HTERT RPE-1 (cell line): ENCODE data around the gene HNRNPAB.
"Not testable (repeated sequence)": the region's sequence is repeated elsewhere in the genome, so short reads cannot be mapped to it uniquely, and the experiment has no call there.

Experiments used
- in situ Hi-C: fragments of 300-500 bp; cut with MboI; formaldehyde crosslinking; loops from 4 replicates; pipeline ENCODE4 v1.14.3; 2020; ENCODE audit warnings: low sequenced_read_pairs

Gene HNRNPAB

DNA sequence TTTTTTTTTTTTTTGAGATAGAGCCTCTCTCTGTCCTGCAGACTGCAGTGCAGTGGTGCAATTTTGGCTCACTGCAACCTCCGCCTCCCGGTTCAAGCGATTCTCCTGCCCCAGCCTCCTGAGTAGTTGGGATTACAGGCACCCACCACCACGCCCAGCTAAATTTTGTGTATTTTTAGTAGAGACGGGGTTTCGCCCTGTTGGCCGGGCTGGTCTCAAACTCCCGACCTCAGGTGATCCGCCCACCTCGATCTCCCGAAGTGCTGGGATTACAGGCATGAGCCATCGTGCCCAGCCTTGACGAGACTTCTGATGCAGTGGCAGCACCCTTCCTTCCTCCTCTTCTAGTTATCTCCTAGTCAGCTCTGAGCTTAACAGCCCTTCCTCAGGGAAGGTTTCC lies 24.8 kb downstream of the HNRNPAB start:
- in situ Hi-C loops = not testable (repeated sequence)

- in situ Hi-C loops = no loop called here
Measured at GRCh38 chr5:178229861-178230260, 25.5 kb downstream of the HNRNPAB start.

GRCh38 chr5:178230879-178231538 lies 26.7 kb downstream of the HNRNPAB start:
- in situ Hi-C loops = no loop called here

DNA sequence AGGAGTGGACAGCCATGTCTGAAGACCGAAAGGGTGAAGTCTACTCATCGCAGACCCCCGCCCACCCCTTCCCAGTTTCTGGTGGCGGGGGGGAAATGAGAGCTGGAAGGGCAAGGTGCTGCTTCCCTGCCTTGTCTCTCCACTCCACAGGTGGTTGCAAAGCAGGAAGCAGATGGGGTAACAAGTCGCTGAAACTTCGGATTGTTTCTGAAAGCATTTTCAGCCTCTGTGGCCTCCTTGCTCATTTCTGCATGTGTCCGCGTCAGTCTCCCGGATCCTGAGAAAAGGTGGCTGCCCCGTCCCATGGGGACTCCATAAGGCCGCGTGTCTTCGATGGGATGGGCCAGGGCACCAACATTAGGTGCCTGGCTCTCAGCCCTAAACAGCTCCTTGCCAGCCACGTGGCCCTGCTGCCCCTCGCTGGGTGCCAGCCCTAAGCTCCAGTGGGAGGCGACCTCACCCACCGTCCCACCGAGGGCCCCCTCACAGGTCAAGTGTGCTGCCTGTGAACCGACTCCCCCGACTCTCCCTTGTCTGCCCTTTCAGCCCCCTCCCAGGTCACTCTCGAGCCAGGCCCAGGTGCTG lies 27.3 kb downstream of the HNRNPAB start:
- in situ Hi-C loops = no loop called here

GRCh38 chr5:178232124-178232919 lies 28.0 kb downstream of the HNRNPAB start, which contains the start of gene PHYKPL:
TSS of gene PHYKPL (minus strand) at chr5:178232802. CDS start at chr5:178232550, 252 bp downstream.
- in situ Hi-C loops = no loop called here

GRCh38 chr5:178232920-178233429 lies 28.6 kb downstream of the HNRNPAB start:
- in situ Hi-C loops = no loop called here

- in situ Hi-C loops = no loop called here
Measured at GRCh38 chr5:178234121-178234749, 29.9 kb downstream of the HNRNPAB start.

GRCh38 chr5:178234750-178235587 lies 30.6 kb downstream of the HNRNPAB start:
- in situ Hi-C loops = no loop called here

DNA sequence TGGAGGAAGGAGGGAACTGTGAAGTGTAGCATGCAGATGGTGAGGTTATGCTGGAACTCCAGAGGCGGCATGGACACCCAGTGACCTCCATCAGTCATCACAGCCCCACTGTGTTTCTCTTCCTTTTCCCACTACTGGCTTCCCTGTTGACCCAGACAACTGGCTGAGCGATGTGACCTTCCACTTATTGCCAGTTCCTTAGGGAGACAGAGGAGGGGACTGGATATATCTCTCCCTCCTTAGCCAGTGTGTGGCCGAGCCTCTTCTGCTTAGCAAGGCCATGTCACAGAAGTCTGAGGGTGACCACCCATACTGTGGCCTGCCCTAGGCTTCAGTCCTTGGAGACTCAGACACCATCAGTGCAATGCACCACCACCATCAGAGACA lies 31.2 kb downstream of the HNRNPAB start:
- in situ Hi-C loops = no loop called here

GRCh38 chr5:178236126-178236525 lies 31.8 kb downstream of the HNRNPAB start:
- in situ Hi-C loops = no loop called here

GRCh38 chr5:178236679-178237078 lies 32.3 kb downstream of the HNRNPAB start:
- in situ Hi-C loops = no loop called here

GRCh38 chr5:178237431-178238312 lies 33.3 kb downstream of the HNRNPAB start:
- in situ Hi-C loops = no loop called here

- in situ Hi-C loops = no loop called here
Measured at GRCh38 chr5:178238313-178238635, 33.9 kb downstream of the HNRNPAB start.

DNA sequence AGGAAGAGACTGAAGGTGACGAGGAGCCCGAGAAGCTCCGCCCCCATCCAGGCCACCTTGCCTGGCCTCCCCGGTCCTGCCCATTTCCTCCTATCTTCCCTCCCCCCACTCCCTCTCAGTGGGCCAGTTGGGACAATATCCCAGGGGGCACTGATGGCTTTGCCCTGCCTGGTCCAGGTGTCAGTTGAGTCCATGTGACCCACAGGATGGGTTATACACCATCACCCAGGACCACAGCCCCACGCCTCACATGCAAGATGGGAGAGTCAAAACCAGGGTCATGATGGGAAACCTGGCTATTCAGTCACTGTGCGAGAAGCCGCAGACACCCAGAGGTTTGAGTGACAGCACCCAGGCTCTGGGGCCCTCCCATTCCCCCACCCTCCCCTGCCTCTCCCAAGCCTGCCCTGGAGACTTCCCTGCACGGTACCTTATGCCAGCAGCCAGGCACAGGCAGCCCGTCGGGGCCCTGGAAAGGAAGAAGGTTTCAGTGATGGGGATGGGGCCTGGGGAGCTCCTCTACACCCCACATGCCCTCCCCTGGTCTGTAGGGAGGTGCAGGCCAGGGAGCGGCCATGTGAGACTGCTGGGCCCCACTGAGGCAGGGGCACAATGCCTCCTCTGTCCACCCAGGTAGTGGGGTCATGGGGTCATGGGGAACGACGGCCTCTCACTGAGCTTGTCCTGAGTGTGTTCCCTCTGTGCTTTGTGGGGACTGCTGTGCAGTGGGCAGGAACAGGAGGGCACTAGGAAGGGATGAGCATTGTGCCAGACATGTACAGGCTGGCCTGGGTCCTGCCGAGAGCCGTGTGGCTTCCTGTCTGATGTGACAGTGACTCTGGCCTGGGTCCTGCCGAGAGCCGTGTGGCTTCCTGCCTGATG lies 34.6 kb downstream of the HNRNPAB start:
- in situ Hi-C loops = no loop called here

- in situ Hi-C loops = not testable (repeated sequence)
Measured at GRCh38 chr5:178239626-178240301, 35.4 kb downstream of the HNRNPAB start.

DNA sequence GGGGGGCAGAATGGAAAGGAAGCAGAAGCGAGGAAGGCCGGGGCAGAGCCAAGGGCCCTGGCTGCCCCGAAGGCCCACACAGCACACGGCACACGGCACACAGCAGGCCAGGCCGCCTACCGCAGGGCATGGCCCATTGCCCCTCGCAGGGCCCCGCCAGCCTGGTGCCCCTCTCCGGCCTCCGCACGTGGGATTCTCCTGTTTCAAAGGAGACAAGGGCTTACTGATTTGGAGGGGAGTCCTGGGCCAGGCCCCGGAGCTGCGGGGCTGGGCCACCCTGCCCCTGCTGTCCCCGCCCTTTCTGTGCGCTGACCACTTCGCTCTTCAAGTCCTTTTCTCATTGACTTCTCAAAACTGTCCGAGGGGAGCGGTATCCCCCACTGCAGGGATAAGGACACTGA lies 36.0 kb downstream of the HNRNPAB start:
- in situ Hi-C loops = no loop called here

- in situ Hi-C loops = no loop called here
Measured at GRCh38 chr5:178240766-178241165, 36.4 kb downstream of the HNRNPAB start.

GRCh38 chr5:178241231-178241663 lies 36.9 kb downstream of the HNRNPAB start:
- in situ Hi-C loops = no loop called here
